H1 (cell line): Measurements from ENCODE around the gene FOXC2. TPM values are rescaled to one million over a fixed set of nuclear protein-coding genes. Genes with fewer than 3 reads are reported as not detected.

ENCODE experiments used
- CTCF ChIA-PET: fragments of 300-600 bp; sonication (Branson Sonifier 250); formaldehyde crosslinking; loops from one replicate; lab custom pipeline; 2021; ENCODE audit not compliant: partially characterized antibody; lab: Charles Lee
- POLR2A ChIA-PET: fragments of 300-600 bp; sonication (Branson Sonifier 250); formaldehyde crosslinking; loops from one replicate; lab custom pipeline; 2021; ENCODE audit warnings: inconsistent platforms; ENCODE audit not compliant: partially characterized antibody; lab: Charles Lee
- DNase-seq, 2 experiments: peaks; one replicate each; pipeline versions ENCODE4 v3.0.0 to v3.0.0-alpha.2; 2010 to 2022; ENCODE audit warnings: low spot score in 2 of 2, low read depth in 1 of 2, mixed read lengths in 1 of 2
- FAIRE-seq: peaks from 2 replicates; lab custom pipeline; 2011; peaks lifted over from hg19 to GRCh38; lab: Jason Lieb, UNC
- H2AFZ ChIP-seq: 2 replicates; pipeline ENCODE4 v1.8.1; 2012; ENCODE audit warnings: low read length, inconsistent platforms
- H2AK5ac ChIP-seq: 2 replicates; pipeline ENCODE4 v1.6.1; 2013; ENCODE audit warnings: low read depth, low read length
- H2BK120ac ChIP-seq: replicated peaks from 2 replicates; pipeline ENCODE3; 2013; ENCODE audit warnings: low read depth, low read length, inconsistent platforms
- H2BK12ac ChIP-seq: 2 replicates; pipeline ENCODE4 v1.6.1; 2013; ENCODE audit warnings: low read depth, low read length
- H2BK15ac ChIP-seq: 2 replicates; pipeline ENCODE4 v1.6.1; 2013; ENCODE audit warnings: low read length
- H2BK20ac ChIP-seq: 2 replicates; pipeline ENCODE4 v1.6.1; 2013; ENCODE audit warnings: low read length
- H2BK5ac ChIP-seq: 2 replicates; pipeline ENCODE4 v1.6.1; 2013; ENCODE audit warnings: low read depth, low read length
- H3K14ac ChIP-seq: 2 replicates; pipeline ENCODE4 v1.6.1; 2013; ENCODE audit warnings: inconsistent platforms; ENCODE audit not compliant: insufficient read length
- H3K18ac ChIP-seq: 2 replicates; pipeline ENCODE4 v1.6.1; 2013; ENCODE audit warnings: low read length; ENCODE audit errors: extremely low read depth
- H3K23ac ChIP-seq: 2 replicates; pipeline ENCODE4 v1.6.1; 2013; ENCODE audit warnings: inconsistent platforms; ENCODE audit not compliant: insufficient read length
- H3K23me2 ChIP-seq: 2 replicates; pipeline ENCODE4 v1.6.1; 2013; ENCODE audit warnings: low read depth, low read length
- H3K27ac ChIP-seq: 2 replicates; pipeline ENCODE4 v1.6.1; 2011; ENCODE audit warnings: low read depth, low read length, inconsistent platforms
- H3K27me3 ChIP-seq, 4 experiments: replicated peaks in 1 of 4; 1 replicate in 1 of 4; 2 replicates in 3 of 4; pipeline versions ENCODE4 v1.6.1 to v1.8.1; 2011 to 2013; ENCODE audit warnings: low read length in 3 of 4, mild to moderate bottlenecking in 3 of 4, inconsistent platforms in 2 of 4, mixed read lengths in 2 of 4, moderate library complexity in 1 of 4; ENCODE audit not compliant: control insufficient read depth in 3 of 4, insufficient read depth in 3 of 4; ENCODE audit errors: extremely low read depth in 1 of 4
- H3K36me3 ChIP-seq, 4 experiments: 2 replicates each; pipeline versions ENCODE4 v1.6.1 to v1.8.1; 2011 to 2013; ENCODE audit warnings: mild to moderate bottlenecking in 4 of 4, low read length in 3 of 4, moderate library complexity in 2 of 4, control low read depth in 1 of 4, inconsistent platforms in 1 of 4; ENCODE audit not compliant: insufficient read depth in 4 of 4, control insufficient read depth in 2 of 4
- H3K4ac ChIP-seq: replicated peaks from 2 replicates; pipeline ENCODE3; 2013; ENCODE audit warnings: low read length, low read depth, mixed read lengths, inconsistent platforms; ENCODE audit not compliant: insufficient read length
- H3K4me1 ChIP-seq, 4 experiments: replicated peaks in 1 of 4; 1 replicate in 1 of 4; 2 replicates in 3 of 4; pipeline versions ENCODE4 v1.6.1 to v1.8.1; 2011 to 2013; ENCODE audit warnings: low read length in 3 of 4, inconsistent platforms in 2 of 4, mixed read lengths in 1 of 4; ENCODE audit not compliant: insufficient read depth in 4 of 4, control insufficient read depth in 3 of 4
- H3K4me2 ChIP-seq, 2 experiments: 2 replicates each; pipeline versions ENCODE4 v1.6.1 to v1.8.1; 2011 to 2013; ENCODE audit warnings: low read depth in 2 of 2, low read length in 2 of 2, control low read depth in 1 of 2, inconsistent platforms in 1 of 2, mild to moderate bottlenecking in 1 of 2; ENCODE audit not compliant: insufficient read depth in 1 of 2
- H3K4me3 ChIP-seq, 4 experiments: fragments of 200-600, 300-600 bp in 1 of 4; sonication (generic), shearing (Covaris generic), sonication (Bioruptor Twin) in 1 of 4; 2 replicates each; pipeline versions ENCODE4 v1.5.1 to v1.8.1; 2011 to 2016; ENCODE audit warnings: low read length in 4 of 4, low read depth in 3 of 4, control low read depth in 2 of 4, inconsistent platforms in 2 of 4, mild to moderate bottlenecking in 2 of 4, mixed read lengths in 1 of 4, moderate library complexity in 1 of 4; ENCODE audit not compliant: insufficient read depth in 2 of 4; ENCODE audit errors: extremely low read depth in 1 of 4
- H3K56ac ChIP-seq: replicated peaks from 2 replicates; pipeline ENCODE3; 2013; ENCODE audit warnings: low read depth, mild to moderate bottlenecking, mixed read lengths, low read length, inconsistent platforms; ENCODE audit not compliant: insufficient read length
- H3K79me1 ChIP-seq: 2 replicates; pipeline ENCODE4 v1.6.1; 2013; ENCODE audit warnings: low read depth, low read length, control low read depth
- H3K79me2 ChIP-seq, 2 experiments: 2 replicates each; pipeline versions ENCODE4 v1.6.1 to v1.8.1; 2012 to 2013; ENCODE audit warnings: low read length in 2 of 2, mild to moderate bottlenecking in 2 of 2, inconsistent platforms in 1 of 2; ENCODE audit not compliant: insufficient read depth in 2 of 2, control insufficient read depth in 1 of 2
- H3K9ac ChIP-seq, 4 experiments: replicated peaks in 1 of 4; 1 replicate in 1 of 4; 2 replicates in 3 of 4; pipeline versions ENCODE4 v1.6.1 to v1.8.1; 2011 to 2013; ENCODE audit warnings: low read depth in 3 of 4, low read length in 3 of 4, control low read depth in 2 of 4, mild to moderate bottlenecking in 2 of 4, moderate library complexity in 2 of 4, inconsistent platforms in 1 of 4; ENCODE audit errors: extremely low read depth in 1 of 4
- H3K9me3 ChIP-seq, 2 experiments: 2 replicates each; pipeline versions ENCODE4 v1.6.1 to v1.8.1; 2012 to 2013; ENCODE audit warnings: mild to moderate bottlenecking in 2 of 2, moderate library complexity in 2 of 2, control low read depth in 1 of 2, inconsistent platforms in 1 of 2, low read depth in 1 of 2, low read length in 1 of 2, mixed read lengths in 1 of 2; ENCODE audit not compliant: insufficient read depth in 2 of 2
- H4K20me1 ChIP-seq, 2 experiments: replicated peaks in 1 of 2; 2 replicates each; pipeline versions ENCODE3 to v1.8.1; 2011 to 2013; ENCODE audit warnings: inconsistent platforms in 2 of 2, low read length in 2 of 2, mild to moderate bottlenecking in 1 of 2; ENCODE audit not compliant: insufficient read depth in 2 of 2, control insufficient read depth in 1 of 2
- H4K5ac ChIP-seq: 2 replicates; pipeline ENCODE4 v1.6.1; 2013; ENCODE audit warnings: low read length, low read depth, mixed read lengths, inconsistent platforms; ENCODE audit not compliant: insufficient read length
- H4K8ac ChIP-seq: 2 replicates; pipeline ENCODE4 v1.8.0; 2013; ENCODE audit warnings: mild to moderate bottlenecking, moderate library complexity, low read length, inconsistent platforms; ENCODE audit not compliant: insufficient read depth; ENCODE audit errors: extremely low read depth
- H4K91ac ChIP-seq: replicated peaks from 2 replicates; pipeline ENCODE3; 2013; ENCODE audit warnings: low read length, mixed read lengths, inconsistent platforms; ENCODE audit not compliant: insufficient read length
- EZH2 ChIP-seq: fragments of 200-600 bp; sonication (generic); IDR thresholded peaks from 2 replicates; pipeline ENCODE4 v1.7.1; 2012; ENCODE audit warnings: low read depth, mild to moderate bottlenecking, moderate library complexity, low read length, inconsistent platforms; ENCODE audit not compliant: severe bottlenecking
- RNF2 ChIP-seq: fragments of 200-900, 300-1000 bp; sonication (generic); IDR thresholded peaks from 2 replicates; pipeline ENCODE4 v1.7.1; 2016; ENCODE audit warnings: borderline replicate concordance, low read depth, mild to moderate bottlenecking, antibody characterized with exemption, low read length; ENCODE audit not compliant: poor library complexity, severe bottlenecking; ENCODE audit errors: missing control alignments
- SIRT6 ChIP-seq: IDR thresholded peaks from one replicate; pipeline ENCODE4 v1.7.1; 2012; ENCODE audit warnings: low read length, inconsistent platforms
- SUZ12 ChIP-seq: fragments of 200-600 bp; sonication (generic); IDR thresholded peaks from 2 replicates; pipeline ENCODE4 v1.6.1; 2012; ENCODE audit warnings: mild to moderate bottlenecking, inconsistent platforms, low read length, moderate library complexity, mixed read lengths
- TAF1 ChIP-seq: IDR thresholded peaks from 2 replicates; pipeline ENCODE4 v1.6.1; 2011; ENCODE audit warnings: mild to moderate bottlenecking, low read depth, low read length
- WGBS, 2 experiments: shearing (Covaris generic) in 1 of 2; methylation state at CpG; one replicate each; pipeline versions ENCODE4 v1.1.6 to v1.1.7; 2013 to 2015; ENCODE audit warnings: low lambda C conversion rate in 2 of 2, mixed read lengths in 2 of 2, inconsistent platforms in 1 of 2, low coverage in 1 of 2, missing lambda C conversion rate in 1 of 2; ENCODE audit not compliant: insufficient replicate concordance in 2 of 2, insufficient coverage in 1 of 2, insufficient read length in 1 of 2; ENCODE audit errors: extremely low coverage in 1 of 2, missing lambda C conversion rate in 1 of 2; 5-methylcytosine and 5-hydroxymethylcytosine counted together
- polyA plus RNA-seq, 7 experiments: library from polyadenylated mRNA; depleted of rRNA in 3 of 7; stranded (reverse) in 5 of 7; unstranded in 2 of 7; fragments of >200 nt in 5 of 7; fragments of 200-250 nt in 2 of 7; gene quantifications; 1 replicate in 5 of 7; 2 replicates in 1 of 7; 4 replicates in 1 of 7; pipeline versions ENCODE4 v1.2.1 to v1.2.3, GENCODE V29; 2011 to 2013; ENCODE audit warnings: missing spikeins in 2 of 7, mixed read lengths in 2 of 7
- total RNA-seq: library from RNA; stranded (reverse); fragmentation: NEBNext Ultra II Directional; extraction: Animal tissue kit (Norgen Biotek cat#: 25700); gene quantifications from 2 replicates; pipeline ENCODE4 v1.2.1, GENCODE V29; 2021
- TF ChIP-seq, protein P1 (sequence below): IDR thresholded peaks from 2 replicates; pipeline ENCODE4 v1.6.1; 2012; ENCODE audit warnings: inconsistent platforms

The FOXC2 gene
- total and polyA plus RNA-seq, 2 of the 8 experiments (the other 6 are each of a cell fraction or from before 2014, with no cell fraction given) = 0.09 TPM; not detected in 1

- FAIRE-seq = no peak
- Histone ChIP-seq H3K9ac (no peak overlapping the region), H2AFZ (no peak overlapping the region), H3K79me2 (no peaks in the 10 kb centered on the region), H3K9me3 (no peaks in the 10 kb centered on the region; a peak in 1 of 4 replicates), H3K14ac (no peak overlapping the region), H3K23me2 (peaks cover 2% of the 10 kb centered on the region; the same call in 1 of the 2 replicates), H2BK120ac (no peak overlapping the region), H4K20me1 (peaks cover 6 to 17% of the 10 kb centered on the region in 2 experiments), H2AK5ac (no peak overlapping the region), H2BK5ac (no peak overlapping the region), H3K4me2 (peak overlapping the region; percentile 56 to 59), H4K91ac (no peak overlapping the region), H4K5ac (no peak overlapping the region), H3K27ac (no peak overlapping the region), H3K36me3 (peaks cover 0 to 10% (median 0%) of the 10 kb centered on the region in 4 experiments; a peak in 1 of 8 replicates), H2BK12ac (no peak overlapping the region; the same call in 1 of the 2 replicates), H4K8ac (no peak overlapping the region), H3K23ac (no peak overlapping the region), H2BK20ac (no peak overlapping the region)
- ChIA-PET POLR2A (no interaction called here), CTCF (interaction anchor here (2.1 kb wide), 1 partner anchor 9 kb away, joined by 18 read pairs; no protein-coding TSS in a partner anchor)
- 3% methylated on average over 53 of the region's 53 CpGs; no CpG with 5 or more reads in 1 of the 2 experiments for WGBS, 2 experiments
- TF ChIP-seq TAF1 (no peak), EZH2 (peak; percentile 99), SIRT6 (no peak), SUZ12 (peak; percentile 100), RNF2 (peak; percentile 100)
- TF ChIP-seq, protein P1, sequence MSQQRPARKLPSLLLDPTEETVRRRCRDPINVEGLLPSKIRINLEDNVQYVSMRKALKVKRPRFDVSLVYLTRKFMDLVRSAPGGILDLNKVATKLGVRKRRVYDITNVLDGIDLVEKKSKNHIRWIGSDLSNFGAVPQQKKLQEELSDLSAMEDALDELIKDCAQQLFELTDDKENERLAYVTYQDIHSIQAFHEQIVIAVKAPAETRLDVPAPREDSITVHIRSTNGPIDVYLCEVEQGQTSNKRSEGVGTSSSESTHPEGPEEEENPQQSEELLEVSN = peak; percentile 10; the same call in 1 of the 2 replicates
- TF ChIP-seq, all 59 proteins: peak for 4
- peaks cover 59 to 78% (median 69%) of the 10 kb centered on the region in 4 experiments for H3K27me3 ChIP-seq
- no peak for DNase-seq
- no peaks in the 10 kb centered on the region for H3K79me1 ChIP-seq
- no peak overlapping the region for H3K56ac ChIP-seq
- H3K4ac ChIP-seq = no peak overlapping the region
- no peak overlapping the region for H3K18ac ChIP-seq
- H3K4me1 ChIP-seq = peaks cover 8 to 20% (median 9%) of the 10 kb centered on the region in 4 experiments
- H2BK15ac ChIP-seq = no peak overlapping the region
- peak overlapping the region in 2 of 4 experiments; percentile 3 to 60; a peak in 3 of 8 replicates for H3K4me3 ChIP-seq
Measured at GRCh38 chr16:86565644-86566511, 751 bp upstream of the FOXC2 start.
